NCI-H1092 treated with DMSO at 0.1 percent for 48 hours (cell line): ENCODE results near the gene NRXN3.
"Not testable (repeated sequence)": the region's sequence is repeated elsewhere in the genome, so short reads cannot be mapped to it uniquely, and the experiment has no call there.

Experiments used
- DNase-seq: peaks from one replicate; lab custom pipeline; 2025; lab: John Stamatoyannopoulos, UW

NRXN3 gene

GRCh38 chr14:79734151-79734550 lies 1564.0 kb downstream of the NRXN3 start:
- no peak for DNase-seq

DNA sequence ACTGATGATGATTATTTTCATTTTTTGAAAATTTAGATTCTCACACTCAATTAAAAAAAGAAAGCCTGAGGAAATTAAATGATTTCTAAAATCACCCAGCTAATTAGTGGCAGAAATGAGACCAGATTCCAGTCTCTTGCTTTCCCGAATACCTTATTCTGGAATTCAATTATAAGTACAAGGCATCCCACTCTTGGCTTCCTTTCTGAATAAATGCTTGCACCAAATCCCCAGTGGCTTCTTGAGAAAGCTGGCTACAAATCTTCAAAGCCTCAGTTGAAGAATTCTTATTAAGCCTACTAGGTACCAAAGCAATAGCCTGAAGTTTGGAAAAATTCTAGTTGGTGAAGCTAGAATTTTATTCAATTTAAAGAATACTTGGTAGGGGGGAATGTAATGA lies 1564.5 kb downstream of the NRXN3 start:
- no peak for DNase-seq

GRCh38 chr14:79735121-79735520 lies 1564.9 kb downstream of the NRXN3 start:
- DNase-seq = no peak

- no peak for DNase-seq
These were observed 1570.0 kb downstream of the NRXN3 start for GRCh38 chr14:79740066-79740601.

GRCh38 chr14:79742142-79742541 lies 1572.0 kb downstream of the NRXN3 start:
- DNase-seq = no peak

GRCh38 chr14:79745046-79745445 lies 1574.9 kb downstream of the NRXN3 start:
- DNase-seq = no peak

DNA sequence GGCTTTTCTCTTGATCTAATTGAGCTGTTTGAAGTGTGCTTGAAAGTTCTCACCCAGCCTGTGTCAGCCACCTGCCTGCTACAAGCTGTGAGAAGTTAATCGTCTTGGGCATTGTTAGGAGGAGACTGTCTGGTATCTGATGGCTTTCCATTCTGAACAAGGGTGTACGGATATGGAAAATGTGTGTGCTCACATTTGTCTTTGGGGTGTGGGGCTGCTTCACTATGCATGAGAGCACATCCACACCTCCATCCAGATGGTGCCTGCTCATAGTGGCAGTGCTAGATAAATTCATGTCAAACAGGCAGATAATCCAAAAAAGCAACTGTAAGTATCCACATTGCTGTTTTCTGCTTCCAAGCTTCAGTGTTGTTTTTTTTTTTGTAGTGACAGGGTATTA lies 1578.9 kb downstream of the NRXN3 start:
- DNase-seq = no peak

GRCh38 chr14:79758985-79759384 lies 1588.8 kb downstream of the NRXN3 start:
- no peak for DNase-seq

DNA sequence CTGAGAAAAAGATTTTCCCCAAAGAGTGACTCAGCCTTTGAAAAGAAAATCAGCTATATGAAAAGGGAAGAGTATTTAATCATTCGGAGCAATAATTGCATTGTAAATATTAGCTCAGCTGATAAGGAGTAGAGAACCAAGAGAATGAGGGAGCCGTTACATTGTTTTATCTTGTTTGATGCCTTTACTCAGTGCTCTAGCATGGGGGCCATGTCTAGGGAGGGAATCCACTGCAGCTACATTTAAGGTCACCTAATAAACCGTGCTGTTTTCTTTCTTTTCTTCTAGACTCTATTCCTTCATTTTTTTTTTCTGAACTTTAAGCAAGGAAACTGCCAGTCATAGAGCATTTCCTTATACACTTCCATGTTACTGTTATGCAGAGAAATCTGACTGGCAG lies 1594.2 kb downstream of the NRXN3 start:
- DNase-seq = peak; percentile 36

DNA sequence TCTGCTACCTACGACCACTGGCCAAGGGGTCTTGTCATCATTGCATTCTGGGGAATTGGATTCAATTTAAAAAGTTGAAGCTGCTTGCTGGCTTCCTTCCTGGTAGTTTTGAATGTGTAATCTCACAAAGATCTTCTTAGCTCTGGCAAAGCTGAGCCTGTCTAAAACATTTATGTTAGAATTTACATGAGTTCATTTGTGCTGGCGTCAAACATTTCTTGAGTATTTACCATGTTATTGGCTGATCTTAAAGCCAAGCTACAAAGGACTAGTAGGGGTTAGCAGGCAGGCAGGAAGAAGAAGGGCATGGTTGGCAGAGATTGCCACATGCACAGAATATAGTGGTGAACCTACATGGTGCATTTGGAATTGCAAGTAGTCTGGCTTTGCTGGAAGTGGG lies 1596.3 kb downstream of the NRXN3 start:
- no peak for DNase-seq

DNA sequence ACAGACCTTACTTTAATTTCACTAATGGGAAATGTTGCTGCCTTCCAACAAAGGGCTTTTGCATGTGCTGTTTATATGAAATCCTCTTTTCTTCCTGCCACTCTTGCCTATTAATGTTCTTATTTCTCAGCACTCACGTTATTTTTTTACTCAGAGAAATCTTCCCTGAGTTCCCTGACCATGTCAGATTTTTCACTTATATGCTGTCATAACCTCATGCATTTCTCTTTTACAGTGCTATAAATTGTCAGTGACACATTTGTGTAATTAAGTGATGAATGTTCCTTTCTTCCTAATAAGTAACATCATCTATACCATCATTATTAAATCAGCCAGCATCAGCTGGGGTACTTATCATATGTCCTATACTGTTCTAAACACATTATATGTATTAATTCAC lies 1597.1 kb downstream of the NRXN3 start:
- DNase-seq = no peak

GRCh38 chr14:79767721-79768120 lies 1597.5 kb downstream of the NRXN3 start:
- DNase-seq = not testable (repeated sequence)

DNA sequence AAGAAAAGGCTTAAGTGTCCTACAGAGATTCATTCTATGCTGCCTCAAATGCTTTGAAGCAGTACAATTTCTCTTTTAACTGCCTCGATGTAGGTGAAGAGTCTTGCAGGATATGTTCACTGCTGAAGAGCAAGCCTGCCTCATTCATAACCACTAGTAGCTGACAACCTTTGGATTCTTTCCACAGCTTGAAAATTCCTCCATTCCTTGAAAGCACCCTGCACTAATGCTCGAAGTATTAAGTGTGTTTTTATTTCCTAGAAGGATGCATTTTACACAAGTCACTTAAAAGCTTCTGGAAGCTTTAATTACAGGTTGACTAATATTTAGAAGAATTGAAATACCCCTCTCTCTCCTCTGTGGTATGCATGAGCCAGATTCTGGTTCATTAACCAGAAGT lies 1611.7 kb downstream of the NRXN3 start:
- no peak for DNase-seq

GRCh38 chr14:79783041-79783440 lies 1612.9 kb downstream of the NRXN3 start:
- DNase-seq = no peak

GRCh38 chr14:79786522-79786921 lies 1616.3 kb downstream of the NRXN3 start:
- no peak for DNase-seq

- DNase-seq = no peak
These were observed 1618.2 kb downstream of the NRXN3 start for GRCh38 chr14:79788346-79788745.

DNA sequence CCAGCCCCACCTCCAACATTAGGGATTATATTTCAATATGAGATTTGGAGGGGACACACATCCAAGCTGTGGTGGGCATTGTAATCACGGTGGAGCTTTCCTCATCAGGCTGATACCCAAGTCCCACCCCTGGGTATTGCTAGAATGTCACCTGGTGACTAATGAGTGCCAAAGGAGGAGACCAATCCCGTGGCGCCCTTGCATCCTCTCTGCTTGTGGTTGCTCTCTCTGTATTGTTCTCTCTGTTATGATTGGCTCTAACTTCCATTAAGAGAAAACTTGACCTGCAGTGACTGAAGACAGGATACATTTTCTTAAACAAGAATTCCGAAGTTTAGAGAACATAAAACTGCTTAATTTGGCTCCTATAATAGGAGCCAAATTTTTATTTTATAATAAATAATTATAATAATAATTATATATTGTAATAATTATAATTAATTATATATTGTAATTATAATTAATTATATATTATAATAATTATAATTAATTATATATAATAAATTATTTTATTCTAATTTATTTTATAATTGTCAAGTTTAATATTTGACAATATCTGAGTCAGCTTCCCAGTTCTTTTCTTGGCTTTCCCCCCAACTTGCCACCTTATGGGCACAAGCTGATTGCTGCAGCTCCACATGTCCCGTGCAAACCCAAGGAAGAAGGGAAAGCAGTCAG lies 1621.0 kb downstream of the NRXN3 start:
- DNase-seq = no peak

DNA sequence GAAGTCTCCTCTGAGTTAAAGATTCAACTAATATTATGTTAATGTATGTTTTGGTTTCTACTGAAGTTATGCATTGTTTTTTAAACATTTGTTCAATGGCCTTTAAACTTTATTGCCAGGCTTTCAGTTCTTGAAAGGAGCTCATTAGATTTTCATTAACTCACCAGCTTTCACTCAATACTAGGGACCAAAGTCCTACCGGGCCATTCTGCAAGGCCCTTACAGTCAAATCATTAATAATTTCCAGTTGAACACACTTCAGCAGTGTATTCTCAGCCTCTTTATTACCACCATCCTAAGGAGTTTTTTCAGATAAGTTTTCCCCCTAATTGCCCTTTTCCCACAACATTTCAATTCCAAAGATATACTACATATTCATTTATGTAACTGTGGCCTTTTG lies 1631.9 kb downstream of the NRXN3 start:
- DNase-seq = no peak

DNA sequence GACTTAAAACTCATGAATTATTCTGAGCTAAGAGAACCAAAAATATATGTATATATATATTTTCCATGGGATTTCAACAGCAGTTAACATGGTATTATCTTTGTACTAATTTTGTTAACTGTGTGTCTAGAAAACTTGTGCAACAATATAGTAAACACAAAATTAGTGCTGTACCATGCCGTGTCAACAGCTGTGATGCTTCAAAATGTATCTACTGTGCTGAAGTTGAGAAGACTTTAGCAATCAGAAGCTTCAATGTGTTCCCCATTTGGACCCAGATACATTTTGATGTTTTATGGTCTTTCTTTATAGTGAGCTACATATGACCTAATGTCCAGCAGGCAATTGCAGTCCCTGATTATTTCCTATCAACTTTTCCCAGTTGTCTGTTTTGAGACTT lies 1635.5 kb downstream of the NRXN3 start:
- no peak for DNase-seq

DNA sequence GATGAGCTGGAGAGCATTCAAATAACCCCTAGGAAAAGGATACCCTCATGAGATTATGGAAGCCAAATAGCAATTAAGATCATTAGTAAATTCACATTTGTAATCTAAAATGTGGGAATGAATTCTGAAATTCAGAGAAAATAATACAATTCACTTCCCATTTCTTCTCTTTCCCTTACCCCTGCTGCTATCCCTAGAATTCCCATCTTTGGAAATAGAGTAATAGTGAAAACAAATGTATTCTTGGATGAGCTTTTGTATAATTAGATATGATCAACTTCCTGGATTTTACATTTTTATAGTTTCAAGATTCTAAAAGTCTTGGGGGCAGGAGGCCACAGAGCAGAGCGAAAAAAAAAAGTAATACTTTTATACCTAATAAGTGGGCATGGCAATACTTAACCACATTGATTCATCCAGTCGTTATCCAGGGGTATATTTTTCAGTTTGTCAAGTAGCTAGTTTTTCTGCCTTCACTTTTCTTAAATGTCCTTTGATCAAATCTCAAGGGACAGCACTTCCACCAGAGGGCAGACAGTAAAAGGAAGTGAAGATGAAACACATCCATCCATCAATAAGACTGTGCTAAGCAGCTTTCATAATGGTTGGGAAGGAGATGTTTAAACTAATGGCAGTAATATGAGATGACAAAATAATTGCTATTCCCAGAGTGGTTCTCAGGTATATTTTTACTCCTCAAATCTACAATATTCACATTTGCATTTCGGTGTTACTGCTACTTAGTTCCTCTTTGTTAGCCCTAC lies 1639.9 kb downstream of the NRXN3 start:
- DNase-seq = no peak

GRCh38 chr14:79820866-79821535 lies 1650.8 kb downstream of the NRXN3 start:
- DNase-seq = no peak

GRCh38 chr14:79822034-79822433 lies 1651.9 kb downstream of the NRXN3 start:
- DNase-seq = no peak

DNA sequence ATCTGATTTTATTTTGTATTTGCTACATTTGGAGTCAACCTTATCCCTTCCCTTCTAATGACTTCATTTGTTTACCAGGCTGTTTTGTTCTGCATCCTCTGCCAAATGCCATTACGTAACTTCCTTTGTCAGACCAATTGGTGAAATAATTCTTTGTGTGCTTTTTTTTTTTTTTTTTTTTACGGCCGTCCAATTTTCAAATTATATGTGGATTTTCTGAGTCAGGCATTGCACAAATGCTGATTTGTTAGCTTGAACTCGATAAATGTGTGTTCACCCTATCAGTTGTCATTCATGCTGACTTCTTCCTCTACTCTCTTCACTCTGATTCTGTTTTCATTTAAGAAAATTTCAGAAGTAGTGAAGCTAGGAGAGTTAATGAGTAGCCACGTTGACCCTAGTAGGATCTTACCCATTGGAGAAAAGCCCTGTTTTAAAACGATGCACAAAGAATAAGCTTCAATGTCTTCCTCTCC lies 1654.9 kb downstream of the NRXN3 start:
- DNase-seq = no peak
